ENCODE results near the gene RUBCNL.

- TF ChIP-seq CTCF (IDR thresholded peaks at IDR 0.05; ENCODE audit: low read depth, low read length, missing input control) = no peak
- no peak for TF ChIP-seq ZBTB33 (IDR thresholded peaks at IDR 0.05)
- TF ChIP-seq EGR1 (IDR thresholded peaks at IDR 0.05; ENCODE audit: low read depth in 2 of 2) = no peak
- no peak for TF ChIP-seq YY1 (IDR thresholded peaks at IDR 0.05)
- TF ChIP-seq FOXA2 (IDR thresholded peaks at IDR 0.05) = no peak
- no peak for TF ChIP-seq MAX (IDR thresholded peaks at IDR 0.05)
- no peak for TF ChIP-seq SP1 (IDR thresholded peaks at IDR 0.05)
- no peak for TF ChIP-seq REST (IDR thresholded peaks at IDR 0.05)
- no peak for TF ChIP-seq TAF1 (conservative IDR thresholded peaks at IDR 0.05)
- TF ChIP-seq RAD21 (IDR thresholded peaks at IDR 0.05) = no peak
- no peak for TF ChIP-seq JUND (IDR thresholded peaks at IDR 0.05)
- no peak for TF ChIP-seq GABPA (IDR thresholded peaks at IDR 0.05 in 1 of 2, conservative IDR thresholded peaks at IDR 0.05 in 1 of 2)
- no peak for TF ChIP-seq FOXA1 (IDR thresholded peaks at IDR 0.05)
- no peak for TF ChIP-seq ATF3 (IDR thresholded peaks at IDR 0.05)
These were observed 83.2 kb downstream of the RUBCNL start for GRCh38 chr13:46303742-46304385.

Data from liver (tissue), 3 donors.